B cell (primary cell): Measurements from ENCODE around the gene ZNF580. TPM values are rescaled to one million over a fixed set of nuclear protein-coding genes. Genes with fewer than 3 reads are reported as not detected.

Experiments
- ATAC-seq: fragments of 200-7000 bp; cut with Tn5 transposase; one replicate; pipeline ENCODE4 v1.10.0; 2021; ENCODE audit warnings: low read depth, mild to moderate bottlenecking, moderate number of reproducible peaks, moderate library complexity
- CTCF ChIA-PET: fragments of 350-600 bp; sonication (Branson Sonifier 250); formaldehyde crosslinking; loops from one replicate; lab custom pipeline; 2021; ENCODE audit warnings: antibody characterized with exemption, inconsistent platforms; lab: Charles Lee
- POLR2A ChIA-PET: fragments of 350-600 bp; sonication (Branson Sonifier 250); formaldehyde crosslinking; loops from one replicate; lab custom pipeline; 2021; ENCODE audit warnings: antibody characterized with exemption; lab: Charles Lee
- DNase-seq: peaks from one replicate; pipeline ENCODE4 v3.0.0; 2013
- H2AFZ ChIP-seq: 2 replicates; pipeline ENCODE4 v1.6.1; 2012; ENCODE audit warnings: mild to moderate bottlenecking, low read depth, low read length; ENCODE audit not compliant: insufficient read depth, poor library complexity, severe bottlenecking
- H3K27ac ChIP-seq, 2 donors: 1 replicate in 1 of 2; 2 replicates in 1 of 2; pipeline ENCODE4 v1.5.1; 2012 to 2013; ENCODE audit warnings: low read length in 2 of 2, mild to moderate bottlenecking in 2 of 2, moderate library complexity in 1 of 2
- H3K27me3 ChIP-seq, 4 experiments: fragments of 200-600 bp in 1 of 4; sonication (generic) in 1 of 4; replicated peaks in 1 of 4; 1 replicate in 2 of 4; 2 replicates in 2 of 4; pipeline versions ENCODE4 v1.6.1 to v1.7.0; 2013 to 2016; ENCODE audit warnings: low read length in 3 of 4, mild to moderate bottlenecking in 2 of 4, mixed read lengths in 1 of 4, moderate library complexity in 1 of 4; ENCODE audit not compliant: insufficient read depth in 4 of 4, control insufficient read depth in 3 of 4; ENCODE audit errors: control extremely low read depth in 1 of 4
- H3K36me3 ChIP-seq, 2 experiments: replicated peaks in 1 of 2; 1 replicate in 1 of 2; 2 replicates in 1 of 2; pipeline versions ENCODE4 v1.6.1 to v1.7.1; 2013; ENCODE audit warnings: low read length in 1 of 2; ENCODE audit not compliant: insufficient read depth in 2 of 2, control insufficient read depth in 1 of 2; ENCODE audit errors: control extremely low read depth in 1 of 2, extremely low read depth in 1 of 2
- H3K4me1 ChIP-seq, 2 donors: fragments of 200-600 bp in 1 of 2; sonication (generic) in 1 of 2; 1 replicate in 1 of 2; 2 replicates in 1 of 2; pipeline versions ENCODE4 v1.5.1 to v1.6.1; 2013 to 2017; ENCODE audit warnings: low read length in 2 of 2; ENCODE audit not compliant: control insufficient read depth in 2 of 2, insufficient read depth in 2 of 2
- H3K4me2 ChIP-seq: replicated peaks from 2 replicates; pipeline ENCODE3; 2012; ENCODE audit warnings: mild to moderate bottlenecking, low read depth, low read length; ENCODE audit not compliant: poor library complexity, severe bottlenecking
- H3K4me3 ChIP-seq, 5 experiments: fragments of 200-600 bp in 1 of 5; sonication (generic) in 1 of 5; 1 replicate in 3 of 5; 2 replicates in 2 of 5; pipeline versions ENCODE4 v1.5.1 to v1.7.0; 2011 to 2016; ENCODE audit warnings: low read length in 4 of 5, mild to moderate bottlenecking in 4 of 5, low read depth in 2 of 5, control low read depth in 1 of 5, moderate library complexity in 1 of 5; ENCODE audit not compliant: insufficient read depth in 1 of 5; ENCODE audit errors: control extremely low read depth in 1 of 5, extremely low read depth in 1 of 5
- H3K79me2 ChIP-seq: fragments of 200-600 bp; sonication (generic); one replicate; pipeline ENCODE4 v1.6.0; 2016; ENCODE audit warnings: low read length; ENCODE audit not compliant: control insufficient read depth, insufficient read depth
- H3K9ac ChIP-seq: fragments of 200-600 bp; sonication (generic); 2 replicates; pipeline ENCODE4 v1.6.1; 2017; ENCODE audit warnings: mild to moderate bottlenecking, low read length, moderate library complexity
- H3K9me3 ChIP-seq, 3 donors: one replicate each; pipeline versions ENCODE4 v1.6.1 to v1.7.1; 2013; ENCODE audit warnings: low read length in 2 of 3; ENCODE audit not compliant: control insufficient read depth in 2 of 3, insufficient read depth in 1 of 3; ENCODE audit errors: control extremely low read depth in 1 of 3
- H4K20me1 ChIP-seq: 2 replicates; pipeline ENCODE4 v1.6.0; 2012; ENCODE audit warnings: mild to moderate bottlenecking, low read length; ENCODE audit not compliant: insufficient read depth, control insufficient read depth, poor library complexity, severe bottlenecking
- H3K27ac Mint-ChIP-seq: one replicate; pipeline ENCODE4 v1.8.0; 2021; ENCODE audit warnings: mixed read lengths
- H3K27me3 Mint-ChIP-seq: one replicate; pipeline ENCODE4 v1.8.0; 2021; ENCODE audit warnings: mixed read lengths
- H3K4me1 Mint-ChIP-seq: one replicate; pipeline ENCODE4 v1.8.0; 2021; ENCODE audit warnings: mixed read lengths
- H3K4me3 Mint-ChIP-seq: one replicate; pipeline ENCODE4 v1.8.0; 2021; ENCODE audit warnings: mixed read lengths
- H3K9me3 Mint-ChIP-seq: one replicate; pipeline ENCODE4 v1.8.0; 2022; ENCODE audit warnings: mixed read lengths; ENCODE audit not compliant: insufficient read depth
- EZH2 ChIP-seq: IDR thresholded peaks from 2 replicates; pipeline ENCODE4 v1.6.1; 2012; ENCODE audit warnings: borderline replicate concordance, low read depth, mild to moderate bottlenecking, moderate library complexity, low read length; ENCODE audit not compliant: insufficient read depth, poor library complexity, severe bottlenecking
- WGBS: methylation state at CpG from one replicate; pipeline ENCODE4 v1.1.5; 2013; ENCODE audit warnings: missing lambda C conversion rate; ENCODE audit not compliant: insufficient coverage; 5-methylcytosine and 5-hydroxymethylcytosine counted together
- intact Hi-C: fragments of 100-400 bp; cut with micrococcal nuclease; formaldehyde crosslinking; loops from one replicate; pipeline ENCODE4 v1.10.0; 2022
- polyA plus RNA-seq: library from polyadenylated mRNA; depleted of rRNA; stranded (reverse); fragments of >200 nt; gene quantifications from 2 replicates; pipeline ENCODE4 v1.2.3, GENCODE V29; 2012
- total RNA-seq, 2 donors: library from RNA; stranded (reverse); fragments of 120-200 nt in 1 of 2; gene quantifications; 1 replicate in 1 of 2; 2 replicates in 1 of 2; pipeline versions ENCODE4 v1.2.3 to v1.2.4, GENCODE V29; 2013 to 2022
- TF ChIP-seq, protein P1 (sequence below): fragments of 200-600 bp; IDR thresholded peaks from one replicate; pipeline ENCODE4 v1.8.0; 2022; ENCODE audit warnings: antibody characterized with exemption, mild to moderate bottlenecking

The ZNF580 gene
- total and polyA plus RNA-seq, 2 donors (not counting 1 experiment from before 2014, with no cell fraction given) = 69.8 to 101 TPM

DNA sequence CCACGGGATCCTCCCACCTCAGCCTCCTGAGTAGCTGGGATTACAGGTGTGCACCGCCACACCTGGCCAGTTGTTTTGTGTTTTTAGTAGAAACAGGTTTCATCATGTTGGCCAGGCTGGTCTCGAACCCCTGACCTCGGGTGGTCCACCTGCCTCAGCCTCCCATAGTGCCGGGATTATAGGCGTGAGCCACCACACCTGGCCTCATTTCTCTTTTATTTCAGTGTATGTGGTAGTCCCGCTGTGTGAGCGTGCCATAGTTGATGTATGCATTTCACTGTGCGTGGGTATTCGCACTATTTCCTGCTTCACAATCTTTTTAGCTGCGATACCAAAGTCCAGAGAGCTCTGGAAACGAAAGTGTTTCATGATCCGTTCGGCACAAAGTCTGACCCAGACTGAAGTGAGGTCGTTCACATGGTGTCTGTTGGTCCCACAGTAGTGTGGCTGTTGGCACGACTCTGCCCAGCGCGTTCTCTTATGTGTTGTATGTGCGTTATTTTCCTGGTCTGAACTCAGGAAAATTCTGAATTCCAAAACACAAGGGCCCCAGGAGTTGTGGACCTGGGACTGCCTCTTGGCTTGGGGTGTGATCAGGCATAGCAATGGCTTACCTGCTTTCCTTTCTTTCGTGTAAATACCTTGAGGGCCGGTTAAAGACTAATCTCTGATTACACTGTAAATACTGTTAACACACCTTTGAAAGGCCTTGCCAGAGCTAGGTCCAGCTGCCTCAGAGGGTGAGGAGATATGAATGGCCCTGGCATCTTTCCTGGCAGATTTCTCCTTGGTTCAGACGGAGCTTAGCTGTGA, 42.9 kb downstream of the ZNF580 start:
- H2AFZ ChIP-seq = no peak overlapping the region
- ChIA-PET POLR2A (no interaction called here), CTCF (no interaction called here)
- H3K27ac Mint-ChIP-seq = no peak overlapping the region
- peaks cover 89% of the 10 kb centered on the region for H4K20me1 ChIP-seq
- no peak overlapping the region for H3K9ac ChIP-seq
- H3K36me3 ChIP-seq = peaks cover 0 to 85% of the 10 kb centered on the region in 2 experiments
- H3K27me3 ChIP-seq = no peaks in the 10 kb centered on the region
- H3K4me1 Mint-ChIP-seq = peaks cover 55% of the 10 kb centered on the region
- H3K4me1 ChIP-seq = peaks cover 29 to 58% of the 10 kb centered on the region in 2 donors
- DNase-seq = no peak
- intact Hi-C loops = no loop called here
- no peaks in the 10 kb centered on the region for H3K27me3 Mint-ChIP-seq
- H3K9me3 Mint-ChIP-seq = no peaks in the 10 kb centered on the region
- H3K4me3 Mint-ChIP-seq = no peak overlapping the region
- no peak for TF ChIP-seq EZH2
- H3K79me2 ChIP-seq = peaks cover 94% of the 10 kb centered on the region
- ATAC-seq = no peak
- no peak overlapping the region for H3K4me3 ChIP-seq
- WGBS = 96% methylated on average over 15 of the region's 22 CpGs
- no peak overlapping the region for H3K27ac ChIP-seq
- peaks cover 0 to 2% (median 0%) of the 10 kb centered on the region in 3 donors for H3K9me3 ChIP-seq
- H3K4me2 ChIP-seq = no peak overlapping the region

DNA sequence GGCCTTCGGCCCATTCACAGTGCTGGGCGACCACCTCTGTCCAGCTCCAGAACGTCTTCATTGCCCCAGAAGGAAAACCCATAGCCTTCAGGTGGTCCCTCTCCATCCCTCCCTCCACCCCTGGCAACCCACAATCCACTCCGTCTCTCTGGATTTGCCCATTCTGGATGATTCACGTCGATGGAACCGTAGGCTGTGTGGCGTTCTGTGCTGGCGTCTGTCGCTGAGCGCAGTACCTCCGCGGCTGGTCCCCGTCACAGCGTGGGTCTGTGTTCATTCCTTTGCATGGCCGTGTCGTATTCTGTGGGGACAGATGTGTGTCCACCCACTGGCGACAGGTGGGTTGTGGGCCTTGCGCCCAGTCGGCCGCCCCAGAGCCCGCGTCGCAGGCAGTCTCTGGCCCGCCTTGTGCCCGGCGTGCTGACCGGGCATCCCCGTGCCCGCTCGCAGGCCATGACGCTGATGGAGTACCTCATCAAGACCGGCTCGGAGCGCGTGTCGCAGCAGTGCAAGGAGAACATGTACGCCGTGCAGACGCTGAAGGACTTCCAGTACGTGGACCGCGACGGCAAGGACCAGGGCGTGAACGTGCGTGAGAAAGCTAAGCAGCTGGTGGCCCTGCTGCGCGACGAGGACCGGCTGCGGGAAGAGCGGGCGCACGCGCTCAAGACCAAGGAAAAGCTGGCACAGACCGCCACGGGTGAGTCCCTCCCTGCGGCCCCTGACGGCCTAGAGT, 44.3 kb downstream of the ZNF580 start:
- no peak overlapping the region for H3K4me3 Mint-ChIP-seq
- no peaks in the 10 kb centered on the region for H3K27me3 ChIP-seq
- H3K9ac ChIP-seq = no peak overlapping the region
- H3K4me2 ChIP-seq = no peak overlapping the region
- H4K20me1 ChIP-seq = peaks cover 89% of the 10 kb centered on the region
- CTCF ChIA-PET = no interaction called here
- no peak overlapping the region for H3K4me3 ChIP-seq
- H3K9me3 Mint-ChIP-seq = no peaks in the 10 kb centered on the region
- POLR2A ChIA-PET = no interaction called here
- peaks cover 49% of the 10 kb centered on the region for H3K4me1 Mint-ChIP-seq
- intact Hi-C loops = no loop called here
- no peak overlapping the region for H3K27ac ChIP-seq
- H3K27ac Mint-ChIP-seq = no peak overlapping the region
- DNase-seq (no peak), ATAC-seq (no peak)
- no peak overlapping the region for H2AFZ ChIP-seq
- TF ChIP-seq, protein P1, sequence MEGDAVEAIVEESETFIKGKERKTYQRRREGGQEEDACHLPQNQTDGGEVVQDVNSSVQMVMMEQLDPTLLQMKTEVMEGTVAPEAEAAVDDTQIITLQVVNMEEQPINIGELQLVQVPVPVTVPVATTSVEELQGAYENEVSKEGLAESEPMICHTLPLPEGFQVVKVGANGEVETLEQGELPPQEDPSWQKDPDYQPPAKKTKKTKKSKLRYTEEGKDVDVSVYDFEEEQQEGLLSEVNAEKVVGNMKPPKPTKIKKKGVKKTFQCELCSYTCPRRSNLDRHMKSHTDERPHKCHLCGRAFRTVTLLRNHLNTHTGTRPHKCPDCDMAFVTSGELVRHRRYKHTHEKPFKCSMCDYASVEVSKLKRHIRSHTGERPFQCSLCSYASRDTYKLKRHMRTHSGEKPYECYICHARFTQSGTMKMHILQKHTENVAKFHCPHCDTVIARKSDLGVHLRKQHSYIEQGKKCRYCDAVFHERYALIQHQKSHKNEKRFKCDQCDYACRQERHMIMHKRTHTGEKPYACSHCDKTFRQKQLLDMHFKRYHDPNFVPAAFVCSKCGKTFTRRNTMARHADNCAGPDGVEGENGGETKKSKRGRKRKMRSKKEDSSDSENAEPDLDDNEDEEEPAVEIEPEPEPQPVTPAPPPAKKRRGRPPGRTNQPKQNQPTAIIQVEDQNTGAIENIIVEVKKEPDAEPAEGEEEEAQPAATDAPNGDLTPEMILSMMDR = no peak
- no peak for TF ChIP-seq EZH2
- H3K36me3 ChIP-seq = peaks cover 0 to 85% of the 10 kb centered on the region in 2 experiments
- no peaks in the 10 kb centered on the region for H3K27me3 Mint-ChIP-seq
- WGBS = 98% methylated on average over 60 of the region's 60 CpGs
- H3K79me2 ChIP-seq = peaks cover 92% of the 10 kb centered on the region
- H3K9me3 ChIP-seq = peaks cover 0 to 2% (median 0%) of the 10 kb centered on the region in 3 donors
- H3K4me1 ChIP-seq = peaks cover 14 to 47% of the 10 kb centered on the region in 2 donors
